ENCODE results near the gene ADRM1. TPM values are rescaled to one million over a fixed set of nuclear protein-coding genes. Genes with fewer than 3 reads are reported as not detected.

ADRM1 gene
- total RNA-seq, 2 donors from 2014 or later = 70.5 to 109 TPM

- Histone ChIP-seq H3K27ac (no peak overlapping the region), H3K36me3 (no peaks in the 10 kb centered on the region)
Observed at GRCh38 chr20:62346398-62347150, 43.8 kb downstream of the ADRM1 start.

GRCh38 chr20:62347151-62347404, 44.3 kb downstream of the ADRM1 start:
- no peak for TF ChIP-seq CTCF (IDR thresholded peaks at IDR 0.05)
- H3K4me3 ChIP-seq = no peak overlapping the region

More at GRCh38 chr20:62346398-62347150, 43.8 kb downstream of the ADRM1 start:
- TF ChIP-seq CTCF (IDR thresholded peaks at IDR 0.05) = no peak
- intact Hi-C loops (cut with DNase I) = no loop called here
- H3K27me3 ChIP-seq = no peaks in the 10 kb centered on the region
- DNase-seq = no peak
- no peak overlapping the region for H3K4me3 ChIP-seq
- no peak overlapping the region for H3K9ac ChIP-seq (ENCODE audit: low read depth in 2 of 2, low read length in 2 of 2)
- peaks cover 4% of the 10 kb centered on the region for H3K4me1 ChIP-seq
- no peaks in the 10 kb centered on the region for H3K9me3 ChIP-seq

GRCh38 chr20:62347445-62347844, 44.6 kb downstream of the ADRM1 start:
- Histone ChIP-seq H3K27me3 (no peaks in the 10 kb centered on the region), H3K27ac (no peak overlapping the region), H3K9me3 (no peaks in the 10 kb centered on the region), H3K36me3 (no peaks in the 10 kb centered on the region), H3K9ac (ENCODE audit: low read depth in 2 of 2, low read length in 2 of 2) (no peak overlapping the region), H3K4me3 (no peak overlapping the region), H3K4me1 (peaks cover 4% of the 10 kb centered on the region)
- intact Hi-C loops (cut with DNase I) = no loop called here
- no peak for DNase-seq
- no peak for TF ChIP-seq CTCF (IDR thresholded peaks at IDR 0.05)

More at GRCh38 chr20:62347151-62347404, 44.3 kb downstream of the ADRM1 start:
- Histone ChIP-seq H3K36me3 (no peaks in the 10 kb centered on the region), H3K9ac (ENCODE audit: low read depth in 2 of 2, low read length in 2 of 2) (no peak overlapping the region), H3K27me3 (no peaks in the 10 kb centered on the region), H3K9me3 (no peaks in the 10 kb centered on the region), H3K27ac (no peak overlapping the region), H3K4me1 (peaks cover 4% of the 10 kb centered on the region)
- intact Hi-C loops (cut with DNase I) = no loop called here
- no peak for DNase-seq

GRCh38 chr20:62348604-62349003, 45.8 kb downstream of the ADRM1 start:
- H3K4me1 ChIP-seq = peaks cover 4% of the 10 kb centered on the region
- no peak overlapping the region for H3K4me3 ChIP-seq
- no peaks in the 10 kb centered on the region for H3K36me3 ChIP-seq
- intact Hi-C loops (cut with DNase I) = no loop called here
- no peaks in the 10 kb centered on the region for H3K27me3 ChIP-seq
- H3K9ac ChIP-seq (ENCODE audit: low read depth in 2 of 2, low read length in 2 of 2) = no peak overlapping the region
- no peaks in the 10 kb centered on the region for H3K9me3 ChIP-seq
- no peak for TF ChIP-seq CTCF (IDR thresholded peaks at IDR 0.05)
- no peak overlapping the region for H3K27ac ChIP-seq
- DNase-seq = no peak

- no peak overlapping the region for H3K9ac ChIP-seq (ENCODE audit: low read depth in 2 of 2, low read length in 2 of 2)
- no peak for DNase-seq
- intact Hi-C loops (cut with DNase I) = no loop called here
Observed at GRCh38 chr20:62349556-62350097, 46.8 kb downstream of the ADRM1 start.

More at GRCh38 chr20:62349556-62350097, 46.8 kb downstream of the ADRM1 start:
- no peaks in the 10 kb centered on the region for H3K27me3 ChIP-seq
- H3K36me3 ChIP-seq = no peaks in the 10 kb centered on the region
- peaks cover 4% of the 10 kb centered on the region for H3K4me1 ChIP-seq
- no peak overlapping the region for H3K27ac ChIP-seq
- no peak for TF ChIP-seq CTCF (IDR thresholded peaks at IDR 0.05)
- no peaks in the 10 kb centered on the region for H3K9me3 ChIP-seq
- H3K4me3 ChIP-seq = no peak overlapping the region

Measured in colonic mucosa (tissue), 4 donors.